Fibroblast of skin of right quadriceps (primary cell): ENCODE results near the gene USP17L12.
"Not testable (repeated sequence)": the region's sequence is repeated elsewhere in the genome, so short reads cannot be mapped to it uniquely, and the experiment has no call there.

ENCODE experiments used
- DNase-seq: peaks from one replicate; pipeline ENCODE4 v3.0.0-alpha.2; 2013

The USP17L12 gene, protein sequence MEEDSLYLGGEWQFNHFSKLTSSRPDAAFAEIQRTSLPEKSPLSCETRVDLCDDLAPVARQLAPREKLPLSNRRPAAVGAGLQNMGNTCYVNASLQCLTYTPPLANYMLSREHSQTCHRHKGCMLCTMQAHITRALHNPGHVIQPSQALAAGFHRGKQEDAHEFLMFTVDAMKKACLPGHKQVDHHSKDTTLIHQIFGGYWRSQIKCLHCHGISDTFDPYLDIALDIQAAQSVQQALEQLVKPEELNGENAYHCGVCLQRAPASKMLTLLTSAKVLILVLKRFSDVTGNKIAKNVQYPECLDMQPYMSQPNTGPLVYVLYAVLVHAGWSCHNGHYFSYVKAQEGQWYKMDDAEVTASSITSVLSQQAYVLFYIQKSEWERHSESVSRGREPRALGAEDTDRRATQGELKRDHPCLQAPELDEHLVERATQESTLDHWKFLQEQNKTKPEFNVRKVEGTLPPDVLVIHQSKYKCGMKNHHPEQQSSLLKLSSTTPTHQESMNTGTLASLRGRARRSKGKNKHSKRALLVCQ

DNA sequence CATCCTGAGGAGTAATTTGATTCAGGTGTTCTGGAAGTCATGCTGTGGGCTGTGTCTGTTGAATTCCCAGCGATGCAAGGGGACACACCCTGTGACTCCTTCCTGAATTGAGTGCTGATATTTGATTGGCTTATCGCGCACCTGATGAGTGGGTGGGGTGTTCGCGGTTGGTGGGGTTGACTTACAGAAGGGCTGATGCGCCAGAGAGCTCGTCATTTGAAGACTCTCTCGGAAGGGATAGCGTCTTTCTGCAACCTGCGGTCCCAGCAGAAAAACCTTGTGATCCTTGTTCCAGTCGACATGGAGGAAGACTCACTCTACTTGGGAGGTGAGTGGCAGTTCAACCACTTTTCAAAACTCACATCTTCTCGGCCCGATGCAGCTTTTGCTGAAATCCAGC, at the start of gene USP17L12:
Gene USP17L12 (plus strand): TSS at position 301 of the 400 bp plus-strand sequence. CDS start 0 bp downstream, at position 301.
- DNase-seq = not testable (repeated sequence)

DNA sequence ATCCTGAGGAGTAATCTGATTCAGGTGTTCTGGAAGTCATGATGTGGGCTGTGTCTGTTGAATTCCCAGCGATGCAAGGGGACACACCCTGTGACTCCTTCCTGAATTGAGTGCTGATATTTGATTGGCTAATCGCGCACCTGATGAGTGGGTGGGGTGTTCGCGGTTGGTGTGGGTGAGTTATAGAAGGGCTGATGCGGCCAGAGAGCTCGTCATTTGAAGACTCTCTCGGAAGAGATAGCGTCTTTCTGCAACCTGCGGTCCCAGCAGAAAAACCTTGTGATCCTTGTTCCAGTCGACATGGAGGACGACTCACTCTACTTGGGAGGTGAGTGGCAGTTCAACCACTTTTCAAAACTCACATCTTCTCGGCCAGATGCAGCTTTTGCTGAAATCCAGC, 9.6 kb upstream of the USP17L12 start, which contains the start of gene USP17L10:
Gene USP17L10 (plus strand): TSS at position 301 of the 400 bp plus-strand sequence. CDS start 0 bp downstream, at position 301.
- DNase-seq = not testable (repeated sequence)

DNA sequence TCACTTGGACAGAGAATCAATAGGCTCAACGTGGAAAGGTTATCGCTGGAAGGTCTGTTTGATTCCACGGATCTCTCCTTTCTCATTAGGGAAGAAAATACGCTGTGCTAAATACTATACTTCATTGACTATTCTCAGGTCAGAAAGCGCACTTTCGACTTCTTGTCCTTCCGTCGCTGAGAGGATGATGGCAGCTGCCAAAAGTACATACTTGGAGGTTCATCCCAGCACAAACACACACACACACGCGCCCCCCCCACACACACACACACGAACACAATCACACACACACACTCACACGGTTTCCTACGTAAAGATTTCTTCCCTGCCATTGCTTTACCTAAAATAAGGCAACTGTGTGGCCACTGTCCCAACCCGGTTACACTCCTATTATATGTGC, 5.3 kb upstream of the USP17L12 start:
- not testable (repeated sequence) for DNase-seq

DNA sequence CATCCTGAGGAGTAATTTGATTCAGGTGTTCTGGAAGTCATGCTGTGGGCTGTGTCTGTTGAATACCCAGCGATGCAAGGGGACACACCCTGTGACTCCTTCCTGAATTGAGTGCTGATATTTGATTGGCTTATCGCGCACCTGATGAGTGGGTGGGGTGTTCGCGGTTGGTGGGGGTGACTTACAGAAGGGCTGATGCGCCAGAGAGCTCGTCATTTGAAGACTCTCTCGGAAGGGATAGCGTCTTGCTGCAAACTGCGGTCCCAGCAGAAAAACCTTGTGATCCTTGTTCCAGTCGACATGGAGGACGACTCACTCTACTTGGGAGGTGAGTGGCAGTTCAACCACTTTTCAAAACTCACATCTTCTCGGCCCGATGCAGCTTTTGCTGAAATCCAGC, 4.8 kb upstream of the USP17L12 start, which contains the start of gene USP17L11:
Gene USP17L11 (plus strand): TSS at position 301 of the 400 bp plus-strand sequence. CDS start 0 bp downstream, at position 301.
- DNase-seq = not testable (repeated sequence)

DNA sequence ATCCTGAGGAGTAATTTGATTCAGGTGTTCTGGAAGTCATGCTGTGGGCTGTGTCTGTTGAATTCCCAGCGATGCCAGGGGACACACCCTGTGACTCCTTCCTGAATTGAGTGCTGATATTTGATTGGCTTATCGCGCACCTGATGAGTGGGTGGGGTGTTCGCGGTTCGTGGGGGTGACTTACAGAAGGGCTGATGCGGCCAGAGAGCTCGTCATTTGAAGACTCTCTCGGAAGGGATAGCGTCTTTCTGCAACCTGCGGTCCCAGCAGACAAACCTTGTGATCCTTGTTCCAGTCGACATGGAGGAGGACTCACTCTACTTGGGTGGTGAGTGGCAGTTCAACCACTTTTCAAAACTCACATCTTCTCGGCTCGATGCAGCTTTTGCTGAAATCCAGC, 4.6 kb downstream of the USP17L12 start, which contains the start of gene USP17L13:
Gene USP17L13 (plus strand): TSS at position 301 of the 400 bp plus-strand sequence. CDS start 0 bp downstream, at position 301.
- DNase-seq = not testable (repeated sequence)

DNA sequence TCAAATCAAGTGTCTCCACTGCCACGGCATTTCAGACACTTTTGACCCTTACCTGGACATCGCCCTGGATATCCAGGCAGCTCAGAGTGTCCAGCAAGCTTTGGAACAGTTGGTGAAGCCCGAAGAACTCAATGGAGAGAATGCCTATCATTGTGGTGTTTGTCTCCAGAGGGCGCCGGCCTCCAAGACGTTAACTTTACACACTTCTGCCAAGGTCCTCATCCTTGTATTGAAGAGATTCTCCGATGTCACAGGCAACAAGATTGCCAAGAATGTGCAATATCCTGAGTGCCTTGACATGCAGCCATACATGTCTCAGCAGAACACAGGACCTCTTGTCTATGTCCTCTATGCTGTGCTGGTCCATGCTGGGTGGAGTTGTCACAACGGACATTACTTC, 10.3 kb downstream of the USP17L12 start:
- not testable (repeated sequence) for DNase-seq

DNA sequence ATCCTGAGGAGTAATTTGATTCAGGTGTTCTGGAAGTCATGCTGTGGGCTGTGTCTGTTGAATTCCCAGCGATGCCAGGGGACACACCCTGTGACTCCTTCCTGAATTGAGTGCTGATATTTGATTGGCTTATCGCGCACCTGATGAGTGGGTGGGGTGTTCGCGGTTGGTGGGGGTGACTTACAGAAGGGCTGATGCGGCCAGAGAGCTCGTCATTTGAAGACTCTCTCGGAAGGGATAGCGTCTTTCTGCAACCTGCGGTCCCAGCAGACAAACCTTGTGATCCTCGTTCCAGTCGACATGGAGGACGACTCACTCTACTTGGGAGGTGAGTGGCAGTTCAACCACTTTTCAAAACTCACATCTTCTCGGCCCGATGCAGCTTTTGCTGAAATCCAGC, 14.1 kb downstream of the USP17L12 start, which contains the start of gene USP17L15:
Gene USP17L15 (plus strand): TSS at position 301 of the 400 bp plus-strand sequence. CDS start 0 bp downstream, at position 301.
- DNase-seq = not testable (repeated sequence)

DNA sequence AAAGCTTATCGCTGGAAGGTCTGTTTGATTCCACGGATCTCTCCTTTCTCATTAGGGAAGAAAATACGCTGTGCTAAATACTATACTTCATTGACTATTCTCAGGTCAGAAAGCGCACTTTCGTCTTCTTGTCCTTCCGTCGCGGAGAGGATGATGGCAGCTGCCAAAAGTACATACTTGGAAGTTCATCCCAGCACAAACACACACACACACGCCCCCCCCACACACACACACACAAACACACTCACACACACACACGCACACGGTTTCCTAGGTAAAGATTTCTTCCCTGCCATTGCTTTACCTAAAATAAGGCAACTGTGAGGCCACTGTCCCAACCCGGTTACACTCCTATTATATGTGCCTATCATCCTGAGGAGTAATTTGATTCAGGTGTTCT, 18.5 kb downstream of the USP17L12 start:
- DNase-seq = peak; percentile 0

DNA sequence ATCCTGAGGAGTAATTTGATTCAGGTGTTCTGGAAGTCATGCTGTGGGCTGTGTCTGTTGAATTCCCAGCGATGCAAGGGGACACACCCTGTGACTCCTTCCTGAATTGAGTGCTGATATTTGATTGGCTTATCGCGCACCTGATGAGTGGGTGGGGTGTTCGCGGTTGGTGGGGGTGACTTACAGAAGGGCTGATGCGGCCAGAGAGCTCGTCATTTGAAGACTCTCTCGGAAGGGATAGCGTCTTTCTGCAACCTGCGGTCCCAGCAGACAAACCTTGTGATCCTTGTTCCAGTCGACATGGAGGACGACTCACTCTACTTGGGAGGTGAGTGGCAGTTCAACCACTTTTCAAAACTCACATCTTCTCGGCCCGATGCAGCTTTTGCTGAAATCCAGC, 23.6 kb downstream of the USP17L12 start, which contains the start of gene USP17L17:
Gene USP17L17 (plus strand): TSS at position 301 of the 400 bp plus-strand sequence. CDS start 0 bp downstream, at position 301.
- not testable (repeated sequence) for DNase-seq

DNA sequence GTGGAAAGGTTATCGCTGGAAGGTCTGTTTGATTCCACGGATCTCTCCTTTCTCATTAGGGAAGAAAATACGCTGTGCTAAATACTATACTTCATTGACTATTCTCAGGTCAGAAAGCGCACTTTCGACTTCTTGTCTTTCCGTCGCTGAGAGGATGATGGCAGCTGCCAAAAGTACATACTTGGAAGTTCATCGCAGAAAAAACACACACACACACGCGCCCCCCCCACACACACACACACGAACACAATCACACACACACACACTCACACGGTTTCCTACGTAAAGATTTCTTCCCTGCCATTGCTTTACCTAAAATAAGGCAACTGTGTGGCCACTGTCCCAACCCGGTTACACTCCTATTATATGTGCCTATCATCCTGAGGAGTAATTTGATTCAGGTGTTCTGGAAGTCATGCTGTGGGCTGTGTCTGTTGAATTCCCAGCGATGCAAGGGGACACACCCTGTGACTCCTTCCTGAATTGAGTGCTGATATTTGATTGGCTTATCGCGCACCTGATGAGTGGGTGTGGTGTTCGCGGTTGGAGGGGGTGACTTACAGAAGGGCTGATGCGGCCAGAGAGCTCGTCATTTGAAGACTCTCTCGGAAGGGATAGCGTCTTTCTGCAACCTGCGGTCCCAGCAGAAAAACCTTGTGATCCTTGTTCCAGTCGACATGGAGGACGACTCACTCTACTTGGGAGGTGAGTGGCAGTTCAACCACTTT, 28.2 kb downstream of the USP17L12 start, which contains the start of gene USP17L18:
Gene USP17L18 (plus strand): TSS at position 678 of the 728 bp plus-strand sequence. CDS start 0 bp downstream, at position 678.
- peak; percentile 0 for DNase-seq

DNA sequence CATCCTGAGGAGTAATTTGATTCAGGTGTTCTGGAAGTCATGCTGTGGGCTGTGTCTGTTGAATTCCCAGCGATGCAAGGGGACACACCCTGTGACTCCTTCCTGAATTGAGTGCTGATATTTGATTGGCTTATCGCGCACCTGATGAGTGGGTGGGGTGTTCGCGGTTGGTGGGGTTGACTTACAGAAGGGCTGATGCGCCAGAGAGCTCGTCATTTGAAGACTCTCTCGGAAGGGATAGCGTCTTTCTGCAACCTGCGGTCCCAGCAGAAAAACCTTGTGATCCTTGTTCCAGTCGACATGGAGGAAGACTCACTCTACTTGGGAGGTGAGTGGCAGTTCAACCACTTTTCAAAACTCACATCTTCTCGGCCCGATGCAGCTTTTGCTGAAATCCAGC, 33.1 kb downstream of the USP17L12 start, which contains the start of gene USP17L19:
Gene USP17L19 (plus strand): TSS at position 301 of the 400 bp plus-strand sequence. CDS start 0 bp downstream, at position 301.
- DNase-seq = not testable (repeated sequence)

DNA sequence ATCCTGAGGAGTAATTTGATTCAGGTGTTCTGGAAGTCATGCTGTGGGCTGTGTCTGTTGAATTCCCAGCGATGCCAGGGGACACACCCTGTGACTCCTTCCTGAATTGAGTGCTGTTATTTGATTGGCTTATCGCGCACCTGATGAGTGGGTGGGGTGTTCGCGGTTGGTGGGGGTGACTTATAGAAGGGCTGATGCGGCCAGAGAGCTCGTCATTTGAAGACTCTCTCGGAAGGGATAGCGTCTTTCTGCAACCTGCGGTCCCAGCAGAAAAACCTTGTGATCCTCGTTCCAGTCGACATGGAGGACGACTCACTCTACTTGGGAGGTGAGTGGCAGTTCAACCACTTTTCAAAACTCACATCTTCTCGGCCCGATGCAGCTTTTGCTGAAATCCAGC, 37.9 kb downstream of the USP17L12 start, which contains the start of gene USP17L20:
Gene USP17L20 (plus strand): TSS at position 301 of the 400 bp plus-strand sequence. CDS start 0 bp downstream, at position 301.
- not testable (repeated sequence) for DNase-seq

DNA sequence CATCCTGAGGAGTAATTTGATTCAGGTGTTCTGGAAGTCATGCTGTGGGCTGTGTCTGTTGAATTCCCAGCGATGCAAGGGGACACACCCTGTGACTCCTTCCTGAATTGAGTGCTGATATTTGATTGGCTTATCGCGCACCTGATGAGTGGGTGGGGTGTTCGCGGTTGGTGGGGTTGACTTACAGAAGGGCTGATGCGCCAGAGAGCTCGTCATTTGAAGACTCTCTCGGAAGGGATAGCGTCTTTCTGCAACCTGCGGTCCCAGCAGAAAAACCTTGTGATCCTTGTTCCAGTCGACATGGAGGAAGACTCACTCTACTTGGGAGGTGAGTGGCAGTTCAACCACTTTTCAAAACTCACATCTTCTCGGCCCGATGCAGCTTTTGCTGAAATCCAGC, 42.6 kb downstream of the USP17L12 start, which contains the start of gene USP17L21:
Gene USP17L21 (plus strand): TSS at position 301 of the 400 bp plus-strand sequence. CDS start 0 bp downstream, at position 301.
- not testable (repeated sequence) for DNase-seq

DNA sequence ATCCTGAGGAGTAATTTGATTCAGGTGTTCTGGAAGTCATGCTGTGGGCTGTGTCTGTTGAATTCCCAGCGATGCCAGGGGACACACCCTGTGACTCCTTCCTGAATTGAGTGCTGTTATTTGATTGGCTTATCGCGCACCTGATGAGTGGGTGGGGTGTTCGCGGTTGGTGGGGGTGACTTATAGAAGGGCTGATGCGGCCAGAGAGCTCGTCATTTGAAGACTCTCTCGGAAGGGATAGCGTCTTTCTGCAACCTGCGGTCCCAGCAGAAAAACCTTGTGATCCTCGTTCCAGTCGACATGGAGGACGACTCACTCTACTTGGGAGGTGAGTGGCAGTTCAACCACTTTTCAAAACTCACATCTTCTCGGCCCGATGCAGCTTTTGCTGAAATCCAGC, 47.4 kb downstream of the USP17L12 start, which contains the start of gene USP17L22:
Gene USP17L22 (plus strand): TSS at position 301 of the 400 bp plus-strand sequence. CDS start 0 bp downstream, at position 301.
- not testable (repeated sequence) for DNase-seq
